PC-9 (cell line): Measurements from ENCODE around the gene TMEM270. TPM values are rescaled to one million over a fixed set of nuclear protein-coding genes. Genes with fewer than 3 reads are reported as not detected.
"Not testable (repeated sequence)": the region's sequence is repeated elsewhere in the genome, so short reads cannot be mapped to it uniquely, and the experiment has no call there.

Experiments
- BruUV-seq: library from RNA; stranded (reverse); fragments of 400-500 nt; replicated peaks from 2 replicates; lab custom pipeline; 2021; lab: Mats Ljungman, UMichigan
- CTCF ChIA-PET: fragments of 300-600 bp; sonication (Branson Sonifier 250); formaldehyde crosslinking; loops from one replicate; lab custom pipeline; 2022; ENCODE audit warnings: antibody characterized with exemption; lab: Charles Lee
- POLR2A ChIA-PET: fragments of 300-600 bp; sonication (Branson Sonifier 250); formaldehyde crosslinking; loops from one replicate; lab custom pipeline; 2022; ENCODE audit warnings: antibody characterized with exemption; ENCODE audit not compliant: unreplicated experiment; lab: Charles Lee
- DNase-seq, 2 experiments: peaks; one replicate each; pipeline versions ENCODE4 v3.0.0 to v3.0.0-alpha.2; 2015 to 2022; ENCODE audit warnings: mixed read lengths in 1 of 2
- H2AFZ ChIP-seq: fragments of 200-600 bp; sonication (generic); 2 replicates; pipeline ENCODE4 v1.8.1; 2017; ENCODE audit warnings: antibody characterized with exemption
- H3F3A ChIP-seq: fragments of 200-600 bp; sonication (generic); 2 replicates; pipeline ENCODE4 v1.8.1; 2017; ENCODE audit warnings: antibody characterized with exemption, mild to moderate bottlenecking, low read depth; ENCODE audit not compliant: insufficient read depth
- H3K27ac ChIP-seq: fragments of 200-600 bp; sonication (generic); 2 replicates; pipeline ENCODE4 v1.6.1; 2016; ENCODE audit warnings: mixed run types
- H3K27me3 ChIP-seq: fragments of 200-600 bp; sonication (generic); 2 replicates; pipeline ENCODE4 v1.6.1; 2016; ENCODE audit warnings: low read depth, mixed run types; ENCODE audit not compliant: insufficient read depth
- H3K36me3 ChIP-seq: fragments of 200-600 bp; sonication (generic); 2 replicates; pipeline ENCODE4 v1.6.1; 2016; ENCODE audit warnings: low read depth, mixed run types
- H3K4me1 ChIP-seq: fragments of 200-600 bp; sonication (generic); replicated peaks from 2 replicates; pipeline ENCODE4 v1.6.1; 2016; ENCODE audit warnings: mixed run types; ENCODE audit not compliant: insufficient read depth
- H3K4me2 ChIP-seq: fragments of 200-600 bp; sonication (generic); 2 replicates; pipeline ENCODE4 v1.6.1; 2017; ENCODE audit warnings: mixed run types
- H3K4me3 ChIP-seq: fragments of 200-600 bp; sonication (generic); 2 replicates; pipeline ENCODE4 v1.6.1; 2016; ENCODE audit warnings: mixed run types
- H3K79me2 ChIP-seq: fragments of 200-600 bp; sonication (generic); 2 replicates; pipeline ENCODE4 v1.6.1; 2017; ENCODE audit warnings: low read depth, mixed run types
- H3K9me2 ChIP-seq: fragments of 200-600 bp; sonication (generic); 2 replicates; pipeline ENCODE4 v1.8.1; 2017; ENCODE audit warnings: mild to moderate bottlenecking; ENCODE audit not compliant: insufficient read depth
- H3K9me3 ChIP-seq: fragments of 200-600 bp; sonication (generic); 2 replicates; pipeline ENCODE4 v1.8.1; 2016; ENCODE audit warnings: low read depth; ENCODE audit not compliant: insufficient read depth
- H4K20me1 ChIP-seq: fragments of 200-600 bp; sonication (generic); 2 replicates; pipeline ENCODE4 v1.8.1; 2017; ENCODE audit not compliant: insufficient read depth
- EZH2 ChIP-seq: fragments of 200-600 bp; sonication (generic); IDR thresholded peaks from 2 replicates; pipeline ENCODE4 v1.8.0; 2017; ENCODE audit warnings: antibody characterized with exemption, low read depth
- intact Hi-C: fragments of 100-400 bp; cut with micrococcal nuclease; formaldehyde crosslinking; loops from one replicate; pipeline ENCODE4 v1.10.0; 2022; ENCODE audit not compliant: unreplicated experiment
- total RNA-seq: library from RNA; stranded (reverse); gene quantifications from 2 replicates; pipeline ENCODE4 v1.2.3, GENCODE V29; 2021
- TF ChIP-seq, protein P1 (sequence below): fragments of 200-600 bp; sonication (generic); conservative IDR thresholded peaks from 2 replicates; pipeline ENCODE4 v1.6.1; 2017; ENCODE audit warnings: mixed run types, antibody characterized with exemption, mild to moderate bottlenecking, moderate library complexity

Gene TMEM270
- total RNA-seq, 1 experiment from 2014 or later = 0.72 TPM

DNA sequence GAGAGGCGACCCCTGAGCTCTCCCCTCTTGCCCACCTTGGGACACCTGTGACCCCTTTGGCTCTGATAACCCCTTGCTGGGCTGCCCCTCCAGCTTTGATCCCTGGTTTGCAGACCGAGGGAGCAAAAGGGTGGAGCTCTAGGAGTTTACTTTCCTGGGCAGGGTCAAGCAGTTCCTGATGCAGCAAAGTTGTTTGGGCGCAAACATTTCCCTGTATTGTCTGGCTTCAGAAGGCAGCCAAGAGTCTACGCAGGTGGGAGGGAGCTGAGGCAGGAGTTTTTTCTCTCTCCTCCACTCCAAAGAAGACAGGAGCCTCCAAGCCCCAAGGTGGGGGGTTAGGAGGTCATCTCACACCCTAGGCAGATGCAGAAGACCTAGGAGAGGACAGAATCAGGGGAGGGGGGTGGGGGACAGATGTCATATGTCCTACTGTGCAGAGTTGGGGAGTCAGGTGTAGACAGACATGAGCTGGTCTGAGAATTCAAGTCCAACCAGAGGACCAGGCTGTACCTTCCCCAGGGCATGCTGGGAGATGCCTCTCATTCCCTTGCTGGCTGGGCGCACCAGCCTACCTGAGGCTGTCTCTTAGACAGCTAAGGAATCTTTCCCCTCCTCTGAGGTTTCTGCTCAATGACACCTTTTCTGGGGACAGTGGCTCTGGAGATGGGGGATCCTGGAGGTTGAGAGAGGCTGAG is 20.5 kb downstream of the TMEM270 start:
- Histone ChIP-seq H3K4me3 (no peak overlapping the region), H3K36me3 (no peaks in the 10 kb centered on the region), H3K9me2 (no peaks in the 10 kb centered on the region), H4K20me1 (no peaks in the 10 kb centered on the region), H3K4me1 (peaks cover 27% of the 10 kb centered on the region), H3K27ac (no peak overlapping the region), H2AFZ (no peak overlapping the region), H3K4me2 (peak overlapping the region; percentile 59; the same call in 1 of the 2 replicates), H3K79me2 (no peaks in the 10 kb centered on the region), H3K9me3 (no peaks in the 10 kb centered on the region), H3F3A (peaks cover 9% of the 10 kb centered on the region; the same call in 1 of the 2 replicates), H3K27me3 (no peaks in the 10 kb centered on the region)
- TF ChIP-seq, protein P1, sequence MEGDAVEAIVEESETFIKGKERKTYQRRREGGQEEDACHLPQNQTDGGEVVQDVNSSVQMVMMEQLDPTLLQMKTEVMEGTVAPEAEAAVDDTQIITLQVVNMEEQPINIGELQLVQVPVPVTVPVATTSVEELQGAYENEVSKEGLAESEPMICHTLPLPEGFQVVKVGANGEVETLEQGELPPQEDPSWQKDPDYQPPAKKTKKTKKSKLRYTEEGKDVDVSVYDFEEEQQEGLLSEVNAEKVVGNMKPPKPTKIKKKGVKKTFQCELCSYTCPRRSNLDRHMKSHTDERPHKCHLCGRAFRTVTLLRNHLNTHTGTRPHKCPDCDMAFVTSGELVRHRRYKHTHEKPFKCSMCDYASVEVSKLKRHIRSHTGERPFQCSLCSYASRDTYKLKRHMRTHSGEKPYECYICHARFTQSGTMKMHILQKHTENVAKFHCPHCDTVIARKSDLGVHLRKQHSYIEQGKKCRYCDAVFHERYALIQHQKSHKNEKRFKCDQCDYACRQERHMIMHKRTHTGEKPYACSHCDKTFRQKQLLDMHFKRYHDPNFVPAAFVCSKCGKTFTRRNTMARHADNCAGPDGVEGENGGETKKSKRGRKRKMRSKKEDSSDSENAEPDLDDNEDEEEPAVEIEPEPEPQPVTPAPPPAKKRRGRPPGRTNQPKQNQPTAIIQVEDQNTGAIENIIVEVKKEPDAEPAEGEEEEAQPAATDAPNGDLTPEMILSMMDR = no peak
- ChIA-PET POLR2A (interaction anchor here (0.6 kb wide), 1 partner anchor 48 kb away, joined by 3 read pairs; no protein-coding TSS in a partner anchor), CTCF (interaction anchor here (0.6 to 1.4 kb wide), 2 partner anchors 148 to 519 kb away, joined by 3 to 8 read pairs; no protein-coding TSS in a partner anchor)
- intact Hi-C loops = no loop called here
- BruUV-seq = no TSS peak
- no peak for DNase-seq

DNA sequence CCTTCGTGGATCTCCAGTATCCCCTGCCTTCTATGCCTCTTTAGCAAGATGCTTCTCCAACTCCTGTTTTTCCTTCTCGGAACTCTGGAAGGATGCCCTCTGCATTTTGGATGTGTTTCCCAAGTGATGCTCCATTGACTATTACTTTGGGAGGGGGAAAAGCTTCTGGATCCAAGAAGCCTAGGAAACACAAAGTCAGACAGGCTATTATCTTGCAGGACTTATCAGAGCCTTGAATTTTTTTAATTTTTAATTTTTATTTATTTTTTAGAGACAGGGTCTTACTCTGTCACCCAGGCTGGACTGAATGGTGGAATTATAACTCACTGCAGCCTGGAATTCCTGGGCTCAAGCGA is 21.1 kb downstream of the TMEM270 start:
- no peak overlapping the region for H3K27ac ChIP-seq
- H2AFZ ChIP-seq = no peak overlapping the region
- no peaks in the 10 kb centered on the region for H3K36me3 ChIP-seq
- TF ChIP-seq, protein P1 = no peak
- no peak for TF ChIP-seq EZH2
- no peak overlapping the region for H3K4me3 ChIP-seq
- H3K27me3 ChIP-seq = no peaks in the 10 kb centered on the region
- no peaks in the 10 kb centered on the region for H4K20me1 ChIP-seq
- ChIA-PET CTCF (interaction anchor here (0.6 kb wide), 1 partner anchor 519 kb away, joined by 8 read pairs; no protein-coding TSS in a partner anchor), POLR2A (no interaction called here)
- peaks cover 27% of the 10 kb centered on the region for H3K4me1 ChIP-seq
- DNase-seq = no peak
- no TSS peak for BruUV-seq
- intact Hi-C loops = no loop called here
- H3K9me3 ChIP-seq = no peaks in the 10 kb centered on the region
- peaks cover 9% of the 10 kb centered on the region; the same call in 1 of the 2 replicates for H3F3A ChIP-seq
- no peak overlapping the region for H3K4me2 ChIP-seq
- no peaks in the 10 kb centered on the region for H3K79me2 ChIP-seq
- no peaks in the 10 kb centered on the region for H3K9me2 ChIP-seq

DNA sequence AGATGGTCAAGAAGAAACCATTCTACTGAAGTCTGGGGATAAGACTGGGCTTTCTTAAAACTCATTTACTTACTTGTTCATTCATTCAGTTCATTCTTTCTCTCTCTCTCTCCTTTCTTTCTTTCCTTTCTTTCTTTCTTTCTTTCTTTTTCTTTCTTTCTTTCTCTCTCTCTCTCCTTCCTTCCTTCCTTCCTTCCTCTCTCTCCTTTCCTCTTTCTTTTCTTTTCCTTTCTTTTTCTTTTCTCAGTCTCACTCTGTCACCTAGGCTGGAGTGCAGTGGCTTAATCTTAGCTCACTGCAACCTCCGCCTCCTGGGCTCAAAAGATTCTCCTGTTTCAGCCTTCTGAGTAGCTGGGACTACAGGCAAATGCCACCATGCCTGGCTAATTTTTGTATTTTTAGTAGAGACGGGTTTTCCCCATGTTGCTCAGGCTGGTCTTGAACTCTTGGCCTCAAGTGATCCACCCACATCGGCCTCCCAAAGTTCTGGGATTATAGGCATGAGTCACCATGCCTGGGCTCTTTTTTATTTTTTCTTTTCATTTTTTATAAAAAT is 24.0 kb downstream of the TMEM270 start:
- peaks cover 18% of the 10 kb centered on the region for H3K4me1 ChIP-seq
- H3K27ac ChIP-seq, H3K9me3 ChIP-seq, BruUV-seq, H3K79me2 ChIP-seq, H3F3A ChIP-seq, H3K9me2 ChIP-seq, H3K4me2 ChIP-seq, H2AFZ ChIP-seq, intact Hi-C loops, H3K4me3 ChIP-seq, DNase-seq, H3K27me3 ChIP-seq, H4K20me1 ChIP-seq, H3K36me3 ChIP-seq: not testable (repeated sequence)
- POLR2A ChIA-PET = interaction anchor here (0.6 kb wide), 1 partner anchor 155 kb away, joined by 3 read pairs; no protein-coding TSS in a partner anchor
- CTCF ChIA-PET = interaction anchor here (0.7 kb wide), 1 partner anchor 590 kb away, joined by 5 read pairs; no protein-coding TSS in a partner anchor
